Ureter (tissue), 1 donor: ENCODE results near the gene TAOK1. TPM values are rescaled to one million over a fixed set of nuclear protein-coding genes. Genes with fewer than 3 reads are reported as not detected.

Experiments
- DNase-seq: peaks from one replicate; pipeline ENCODE4 v3.0.0-alpha.2; 2020; ENCODE audit warnings: low spot score
- total RNA-seq: library from RNA; stranded (reverse); gene quantifications from one replicate; pipeline ENCODE4 v1.2.4, GENCODE V29; 2023
- donor health status: DM: yes; HTN: yes; CAD: no.

TAOK1 gene
- total RNA-seq, 1 donor from 2014 or later = 92.4 TPM

DNA sequence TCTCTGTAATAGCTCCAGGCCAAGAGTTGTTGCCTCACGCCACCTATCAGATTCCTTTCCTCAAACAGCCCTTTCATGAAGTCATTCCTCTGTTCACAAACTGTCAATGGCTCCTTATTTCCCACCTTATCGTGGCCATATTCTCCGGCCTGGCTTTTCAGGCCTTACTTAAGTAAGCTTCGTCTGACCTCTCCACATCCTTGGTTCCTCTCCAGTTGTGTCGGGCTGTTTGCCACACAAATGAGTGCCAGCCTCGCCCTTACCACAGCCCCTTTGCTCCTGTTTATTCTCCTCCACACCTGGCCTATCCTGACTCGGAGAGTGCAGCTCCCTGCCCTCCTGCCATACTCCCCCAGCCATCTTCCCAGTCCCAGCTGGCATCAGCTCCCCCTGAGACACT is 180.4 kb downstream of the TAOK1 start:
- DNase-seq = peak; percentile 38

DNA sequence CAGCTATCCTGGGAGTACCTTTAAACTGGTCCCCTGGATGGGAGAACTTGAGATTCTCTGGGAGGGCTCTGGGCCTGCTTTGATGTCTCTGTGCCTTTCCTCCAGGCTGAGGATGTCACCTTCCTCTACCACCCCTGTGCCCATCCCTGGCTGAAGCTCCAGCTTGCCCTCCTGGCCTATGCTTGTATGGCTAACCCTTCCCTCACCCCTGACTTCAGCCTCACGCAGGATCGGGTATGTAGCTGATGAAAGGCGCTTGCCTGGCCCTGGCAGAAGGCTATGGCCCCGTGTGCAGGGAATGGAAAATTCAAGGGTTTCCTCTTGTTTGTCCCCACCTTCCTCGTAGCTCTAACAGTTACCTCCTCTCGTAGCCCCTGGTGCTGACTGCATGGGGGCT is 181.3 kb downstream of the TAOK1 start:
- no peak for DNase-seq

DNA sequence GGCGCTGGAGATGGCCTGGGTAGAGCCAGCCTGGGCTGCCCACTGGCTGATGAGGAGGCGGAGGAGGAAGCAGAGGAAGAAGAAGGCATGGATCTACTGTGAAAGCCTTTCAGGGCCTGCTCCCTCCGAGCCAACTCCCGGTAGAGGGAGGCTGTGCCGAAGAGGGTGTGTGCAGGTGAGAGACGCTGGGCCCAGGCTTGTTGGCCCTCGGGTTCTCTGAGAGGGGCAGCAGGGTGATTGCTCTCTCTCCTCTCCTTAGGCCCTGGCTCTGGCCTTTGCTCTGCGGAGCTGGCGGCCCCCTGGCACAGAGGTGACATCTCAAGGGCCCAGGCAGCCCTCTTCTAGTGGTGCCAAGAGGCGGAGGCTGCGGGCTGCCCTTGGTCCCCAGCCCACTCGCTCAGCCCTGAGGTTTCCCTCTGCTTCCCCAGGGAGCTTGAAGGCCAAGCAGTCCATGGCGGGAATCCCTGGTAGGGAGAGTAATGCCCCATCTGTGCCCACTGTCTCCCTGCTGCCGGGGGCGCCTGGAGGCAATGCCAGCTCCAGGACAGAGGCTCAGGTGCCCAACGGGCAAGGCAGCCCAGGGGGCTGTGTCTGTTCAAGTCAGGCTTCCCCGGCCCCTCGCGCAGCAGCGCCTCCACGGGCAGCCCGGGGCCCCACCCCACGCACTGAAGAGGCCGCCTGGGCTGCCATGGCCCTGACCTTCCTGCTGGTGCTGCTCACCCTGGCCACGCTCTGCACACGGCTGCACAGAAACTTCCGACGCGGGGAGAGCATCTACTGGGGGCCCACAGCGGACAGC is 181.9 kb downstream of the TAOK1 start:
- DNase-seq = peak; percentile 43

DNA sequence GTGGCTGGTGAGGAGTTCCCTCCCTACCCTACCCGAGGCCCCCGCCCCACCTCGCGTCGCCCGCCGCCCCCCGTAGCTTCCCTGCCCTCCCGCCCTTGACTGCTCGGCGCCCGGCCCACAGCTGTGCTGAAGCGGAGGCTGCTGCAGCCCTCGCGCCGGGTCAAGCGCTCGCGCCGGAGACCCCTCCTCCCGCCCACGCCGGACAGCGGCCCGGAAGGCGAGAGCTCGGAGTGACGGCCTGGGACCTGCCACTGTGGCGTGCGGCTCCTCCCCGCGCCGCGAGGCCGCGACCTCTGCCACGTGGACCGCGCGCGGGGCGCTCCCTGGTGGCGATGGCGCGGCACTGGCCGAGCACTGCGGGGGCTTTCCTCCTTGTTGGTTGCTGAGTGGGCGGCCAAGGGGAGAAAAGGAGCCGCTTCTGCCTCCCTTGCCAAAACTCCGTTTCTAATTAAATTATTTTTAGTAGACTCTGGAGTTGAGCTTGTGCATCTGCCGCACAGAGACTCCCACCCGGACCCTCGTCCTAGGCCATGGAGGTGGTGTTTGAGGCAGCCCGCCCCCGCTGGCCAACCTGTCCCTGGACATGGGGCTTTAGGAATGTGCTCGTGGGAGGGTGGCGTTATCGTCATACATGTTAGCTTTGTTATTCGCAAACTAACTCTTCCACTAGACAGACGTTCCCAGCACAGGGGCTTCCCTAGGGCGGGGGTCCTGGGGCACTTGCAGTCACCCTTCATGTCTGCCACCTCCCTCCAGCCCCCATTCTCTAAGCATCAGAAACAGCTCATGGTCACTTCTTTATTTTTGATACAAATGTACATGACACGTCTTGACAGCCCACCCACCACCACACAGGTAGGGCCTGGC is 182.8 kb downstream of the TAOK1 start:
- DNase-seq = peak; percentile 52

DNA sequence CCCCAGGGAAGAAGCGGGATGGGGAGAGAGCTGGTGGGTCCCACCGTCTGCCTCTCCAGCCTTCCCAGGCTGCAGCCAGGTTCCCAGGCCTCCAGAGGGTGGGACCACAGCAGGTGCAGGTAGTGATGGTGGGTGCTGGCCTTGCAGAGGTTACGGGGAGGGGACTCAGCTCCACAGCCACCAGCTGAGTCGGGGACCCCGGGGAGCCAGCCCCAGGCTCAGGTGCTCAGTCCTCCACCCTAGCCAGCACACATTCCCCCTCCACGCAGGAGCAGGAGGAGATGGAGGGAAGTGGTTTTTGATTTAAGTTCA is 183.4 kb downstream of the TAOK1 start:
- no peak for DNase-seq

DNA sequence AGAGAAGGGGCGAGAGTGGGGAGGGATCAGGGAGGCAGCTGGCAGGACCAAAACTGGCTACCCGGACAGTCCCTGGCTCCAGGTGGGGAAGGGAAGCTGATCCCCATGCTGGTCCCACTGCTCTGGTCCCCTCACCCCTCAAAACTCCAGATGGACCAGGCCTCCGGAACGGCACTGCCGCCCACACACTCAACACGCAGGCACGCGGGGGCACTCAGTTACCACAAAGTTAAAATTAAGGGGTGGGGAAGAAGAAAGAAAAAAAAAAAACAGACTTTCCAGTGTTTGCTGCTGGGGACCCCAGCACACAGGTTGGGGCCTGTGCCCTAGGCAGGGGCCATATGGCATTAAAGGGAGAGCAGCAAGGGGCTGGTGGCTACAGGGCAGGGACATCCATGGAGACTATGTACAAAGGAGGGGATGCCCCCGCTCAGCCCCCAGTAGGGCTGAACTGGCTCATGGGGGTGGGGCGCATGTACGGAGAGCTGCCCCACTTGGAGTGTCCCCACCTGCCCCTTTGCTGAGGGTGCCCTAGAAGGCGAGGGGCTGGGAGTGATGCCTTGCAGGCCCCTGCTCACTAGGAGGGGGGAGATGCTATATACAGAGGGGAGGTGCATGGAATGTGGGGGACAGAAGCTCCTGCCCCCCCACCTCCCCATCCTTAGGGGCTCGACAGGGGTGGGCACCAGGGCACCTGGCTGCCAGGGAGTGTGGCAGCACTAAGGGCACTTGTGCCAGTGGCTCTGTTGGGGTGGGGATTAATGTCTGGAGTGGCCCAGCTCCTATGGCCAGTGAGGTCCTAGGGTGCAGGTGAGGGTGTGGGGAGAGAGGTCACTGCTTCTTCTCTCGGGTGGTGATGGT is 183.9 kb downstream of the TAOK1 start:
- no peak for DNase-seq

DNA sequence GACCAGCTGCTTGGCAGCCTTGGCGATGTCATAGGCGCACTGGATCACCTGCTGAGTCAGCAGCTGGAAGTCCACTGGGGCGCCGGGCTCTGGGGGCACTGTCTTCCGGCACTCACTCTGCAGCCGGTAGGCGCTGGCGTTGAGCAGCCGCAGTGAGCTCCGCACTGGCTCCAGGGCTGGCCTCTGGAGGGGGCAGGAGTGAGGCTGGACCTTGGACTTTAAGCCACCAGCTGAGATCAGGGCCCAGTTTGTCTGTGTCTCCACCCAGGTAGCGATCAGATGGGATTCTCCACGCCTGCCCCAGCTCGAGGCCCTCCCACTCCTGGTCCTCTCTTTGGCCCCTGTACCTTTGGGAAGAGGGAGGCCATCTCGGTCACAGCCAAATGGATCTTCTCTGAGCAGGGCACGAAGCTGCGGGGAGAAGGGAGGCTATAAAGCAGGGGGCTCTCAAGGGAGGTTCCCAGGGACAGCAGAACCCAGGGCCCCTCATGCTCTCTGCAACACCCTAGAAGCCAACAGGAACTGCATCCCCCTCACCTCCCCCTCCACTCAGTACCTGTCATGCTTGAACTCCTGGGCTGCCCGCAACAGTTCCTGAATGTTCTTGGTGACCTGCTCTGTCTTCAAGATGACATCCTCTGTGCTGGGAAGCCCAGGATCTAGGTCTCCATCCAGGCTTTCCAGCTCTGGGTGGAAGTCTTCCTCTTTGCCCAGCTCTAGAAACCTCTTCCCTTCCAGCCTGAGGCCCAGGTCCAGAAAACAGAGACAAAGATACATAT is 184.8 kb downstream of the TAOK1 start:
- DNase-seq = no peak

DNA sequence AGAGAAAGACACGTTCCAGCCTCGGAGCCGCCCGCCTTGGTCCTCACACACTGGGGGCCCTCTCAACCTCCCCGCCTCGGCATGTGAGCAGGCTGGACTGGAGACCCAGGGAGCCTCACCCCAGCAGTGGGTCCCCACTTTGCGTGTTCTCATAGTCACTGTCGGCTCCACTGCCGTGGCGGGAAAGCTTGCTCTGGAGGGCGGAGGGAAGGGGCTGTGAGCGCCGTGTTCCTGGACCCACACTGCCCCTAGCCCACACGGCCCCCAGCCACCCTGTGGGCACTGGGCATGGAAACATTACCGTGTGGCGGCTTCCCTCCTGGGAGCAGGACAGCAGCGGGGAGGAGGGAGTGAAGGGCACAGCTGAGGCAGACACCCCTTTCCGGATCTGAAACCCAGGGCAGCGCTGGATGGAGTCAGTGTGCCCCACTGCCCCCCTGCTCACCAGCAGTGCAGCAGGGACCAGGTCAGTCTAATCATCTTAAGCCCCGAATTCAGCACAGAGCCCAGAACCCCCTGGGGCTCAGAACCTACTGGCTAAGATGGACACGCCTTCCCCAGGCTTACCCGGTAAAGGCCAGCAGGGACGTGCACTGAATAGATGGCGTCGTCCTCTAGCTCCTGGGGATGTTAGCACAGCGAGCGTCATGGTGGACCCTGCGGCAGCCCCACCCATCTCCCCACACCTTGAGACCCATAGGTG is 185.5 kb downstream of the TAOK1 start:
- DNase-seq = no peak

DNA sequence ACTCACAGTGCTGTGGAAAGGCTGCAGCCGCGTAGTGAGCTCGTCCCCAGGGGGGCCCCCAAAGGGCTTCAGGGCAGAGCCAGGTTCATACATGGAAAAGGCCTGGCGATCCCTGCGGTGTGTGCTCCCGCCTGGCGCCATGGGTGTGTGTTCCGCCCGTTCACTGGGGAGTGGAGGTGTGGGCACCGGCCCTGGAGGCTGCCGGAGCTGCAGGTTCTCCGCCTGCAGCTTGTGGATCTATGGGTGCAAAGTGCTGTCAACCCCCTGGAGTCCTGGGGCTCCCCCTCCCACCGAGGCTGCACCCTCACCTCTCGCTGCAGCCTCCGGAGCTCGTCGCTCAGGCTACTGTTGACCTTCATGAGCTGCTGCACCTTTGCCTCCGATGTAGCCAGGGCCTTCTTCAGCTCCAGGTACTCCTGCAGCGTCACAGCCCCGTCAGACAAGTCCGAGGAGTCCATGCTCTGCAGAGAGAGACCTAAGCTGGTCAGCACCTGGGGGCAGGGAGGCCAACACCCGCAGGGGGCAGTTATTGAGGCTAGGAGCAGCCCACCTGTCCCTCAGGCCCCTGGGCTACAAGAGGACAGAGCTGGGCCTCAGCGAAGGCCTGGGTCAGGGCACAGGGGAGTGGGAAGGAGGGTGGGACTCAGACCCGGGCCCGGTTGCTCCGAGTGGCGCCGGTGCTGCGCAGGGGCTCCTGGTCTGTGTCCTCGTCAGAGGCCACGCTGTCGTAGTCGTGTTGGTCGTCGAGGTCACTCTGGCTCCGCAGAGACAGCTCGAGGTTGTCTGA is 186.2 kb downstream of the TAOK1 start:
- DNase-seq = no peak

DNA sequence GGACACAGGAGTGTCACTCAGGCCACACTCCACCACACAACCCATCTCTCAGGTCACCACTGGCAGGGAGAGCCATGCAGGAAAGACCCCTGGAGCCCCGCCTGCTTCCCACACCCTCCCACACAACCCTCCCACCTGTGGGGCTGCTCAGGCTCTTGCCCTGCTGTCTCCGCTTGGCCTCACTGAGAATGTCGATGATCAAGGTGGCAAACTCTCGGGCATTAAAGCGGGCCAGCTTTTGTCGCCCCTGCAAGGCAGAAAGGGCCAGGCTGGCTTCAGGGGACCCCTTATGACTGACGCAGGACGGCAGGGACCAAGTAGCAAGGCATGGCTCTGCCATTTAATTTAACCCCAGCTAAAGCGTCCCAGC is 186.8 kb downstream of the TAOK1 start:
- DNase-seq = no peak

DNA sequence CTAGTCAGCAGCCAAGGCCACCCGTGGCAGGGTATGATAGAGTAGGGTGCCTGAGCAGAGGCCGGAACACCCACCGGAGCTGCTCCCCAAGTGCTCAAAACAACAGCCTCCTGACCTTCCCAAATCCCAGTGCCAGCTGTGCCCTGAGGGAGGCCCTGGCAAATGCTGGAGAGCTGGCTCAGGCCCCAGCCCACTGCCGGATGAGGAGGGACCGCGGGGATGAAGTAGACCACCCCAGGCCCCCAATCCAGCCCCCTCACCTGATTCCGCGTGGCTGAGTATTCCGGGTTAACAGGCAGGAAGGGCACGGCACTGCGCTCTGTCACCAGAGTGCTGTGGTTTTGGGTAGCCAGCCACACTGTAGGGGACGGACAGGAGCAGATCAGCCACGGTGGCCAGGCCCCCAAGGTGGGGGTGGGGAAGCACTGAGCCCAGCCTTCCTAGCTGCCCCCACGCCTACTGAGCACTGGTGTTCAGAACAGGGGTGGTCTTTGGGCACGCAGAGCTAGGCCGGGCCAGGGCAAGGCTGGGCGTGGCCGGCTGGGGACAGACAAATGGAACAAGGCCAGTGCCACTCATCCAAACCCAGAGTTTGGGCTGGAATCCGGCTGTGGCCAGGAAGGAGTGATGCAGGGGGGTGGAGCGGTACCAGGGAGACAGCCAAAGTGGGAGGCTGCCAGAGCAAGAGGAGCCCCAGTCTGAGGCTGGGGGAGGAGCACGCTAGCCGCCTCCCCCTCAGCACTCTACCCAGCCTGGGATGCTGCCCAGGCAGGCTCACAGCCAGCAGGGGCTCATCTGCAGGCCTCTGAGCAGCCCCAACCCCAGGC is 187.4 kb downstream of the TAOK1 start:
- DNase-seq = no peak

DNA sequence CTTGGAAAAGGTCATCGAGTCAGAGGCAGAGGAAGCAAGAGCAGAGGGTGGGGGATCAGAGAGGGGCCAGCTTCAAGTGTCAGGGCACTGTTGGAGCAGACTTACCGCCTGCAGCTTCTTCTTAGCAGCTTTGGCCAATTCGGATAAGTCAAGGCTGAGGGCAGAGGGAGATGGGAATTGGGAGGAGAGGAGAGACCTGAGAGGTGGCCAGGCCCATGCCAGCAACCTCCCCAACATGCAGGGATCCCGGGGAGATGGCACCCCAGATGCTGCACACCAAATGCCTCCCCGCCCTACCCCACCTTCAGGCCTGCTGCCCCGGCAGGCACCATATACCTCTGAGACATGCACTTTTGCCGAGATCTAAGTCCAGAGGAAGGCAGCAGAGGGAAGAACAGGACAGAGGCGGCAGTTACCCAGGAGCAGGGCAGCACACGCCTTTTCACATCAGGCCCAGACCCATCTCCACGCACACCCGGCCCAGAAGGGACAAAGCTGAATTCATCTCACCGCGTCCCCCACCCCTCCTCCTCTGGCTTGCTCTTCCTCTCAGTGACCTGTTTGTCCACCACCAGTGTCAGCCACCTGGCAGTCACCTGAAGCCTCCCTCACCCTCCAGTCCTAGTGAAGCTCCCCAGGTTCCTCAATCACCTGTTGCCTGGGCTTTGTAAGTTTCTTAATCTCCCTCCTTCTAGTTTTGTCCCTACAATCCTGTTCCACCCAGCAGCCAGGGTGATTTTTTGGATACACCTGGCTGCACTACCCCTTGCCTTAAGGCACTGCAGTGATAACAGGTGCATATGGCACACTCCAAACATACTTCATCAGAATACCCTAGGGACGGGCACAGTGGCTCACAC is 188.7 kb downstream of the TAOK1 start:
- no peak for DNase-seq

DNA sequence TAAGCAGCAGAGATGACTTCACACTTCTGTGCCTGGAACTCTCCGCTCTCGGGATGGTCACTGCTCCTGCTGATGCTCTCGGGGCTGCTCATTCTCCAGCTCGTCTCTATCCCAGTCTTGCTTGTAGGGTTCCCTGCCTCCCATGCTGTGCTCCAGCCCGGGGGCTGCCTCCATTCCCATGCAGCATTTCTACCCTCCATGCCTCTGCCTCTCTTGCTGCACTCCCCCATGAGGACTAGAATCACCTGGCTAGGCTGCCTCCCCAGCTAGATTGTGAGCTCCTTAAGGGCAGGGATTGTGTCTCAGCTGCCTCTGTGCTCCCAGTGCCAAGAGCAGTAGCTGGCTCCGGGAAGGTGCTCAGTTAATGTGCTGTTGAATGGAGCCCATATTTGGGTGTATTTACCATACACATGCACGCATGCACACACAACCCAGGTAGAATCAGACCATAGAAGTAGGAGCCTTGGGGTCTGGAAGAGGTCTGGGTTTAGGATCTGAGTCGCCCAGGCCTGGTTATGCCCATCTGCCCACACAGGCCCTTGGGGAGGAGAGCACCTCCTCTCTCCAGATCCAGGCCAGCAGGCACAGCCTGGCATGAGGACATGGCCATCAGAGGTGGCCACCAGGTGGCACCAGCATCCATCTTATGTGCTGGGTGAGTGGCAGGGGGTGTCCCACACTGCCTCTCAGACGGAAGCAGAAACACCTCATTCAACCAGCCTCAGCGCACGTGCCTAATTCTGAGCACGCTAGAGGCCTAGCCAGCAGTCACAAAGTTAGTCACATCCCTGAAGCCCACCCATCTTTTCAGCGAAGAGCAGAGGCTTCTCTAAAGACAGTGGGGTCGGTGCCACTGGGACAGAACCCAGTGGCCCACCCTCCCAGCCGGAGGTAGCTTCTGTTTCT is 190.0 kb downstream of the TAOK1 start:
- peak; percentile 87 for DNase-seq

DNA sequence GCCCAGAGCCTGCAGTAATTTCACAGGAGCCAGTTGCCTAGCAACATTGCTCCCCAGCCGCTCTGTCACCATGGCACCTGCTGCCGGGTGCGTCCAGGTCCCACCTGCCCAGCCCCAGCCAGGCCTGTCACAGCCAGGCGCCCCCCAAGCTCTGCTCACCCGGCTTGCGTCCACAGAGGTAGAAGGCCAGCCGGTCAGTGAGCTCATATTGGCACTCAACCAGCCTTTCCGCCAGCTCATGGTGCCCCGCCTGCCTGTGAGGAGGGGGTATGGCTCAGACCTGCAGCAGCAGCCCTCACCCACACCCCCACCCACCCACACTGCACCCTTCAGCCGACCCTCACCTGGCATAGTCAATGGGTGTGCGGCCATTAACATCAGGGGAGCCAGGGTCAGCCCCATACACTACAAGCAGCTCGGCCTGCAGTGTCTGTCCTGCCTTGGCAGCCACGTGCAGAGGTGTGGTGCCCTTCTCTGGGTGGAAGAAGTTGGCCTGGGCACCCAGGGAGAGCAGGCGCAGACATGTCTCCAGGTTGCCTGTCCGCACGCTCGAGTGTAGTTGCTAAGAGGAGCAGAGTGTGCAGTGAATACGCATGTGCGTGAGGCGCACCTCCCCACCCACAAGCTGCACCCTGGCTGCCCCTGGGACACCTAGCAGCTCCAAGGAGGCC is 191.6 kb downstream of the TAOK1 start:
- DNase-seq = no peak

DNA sequence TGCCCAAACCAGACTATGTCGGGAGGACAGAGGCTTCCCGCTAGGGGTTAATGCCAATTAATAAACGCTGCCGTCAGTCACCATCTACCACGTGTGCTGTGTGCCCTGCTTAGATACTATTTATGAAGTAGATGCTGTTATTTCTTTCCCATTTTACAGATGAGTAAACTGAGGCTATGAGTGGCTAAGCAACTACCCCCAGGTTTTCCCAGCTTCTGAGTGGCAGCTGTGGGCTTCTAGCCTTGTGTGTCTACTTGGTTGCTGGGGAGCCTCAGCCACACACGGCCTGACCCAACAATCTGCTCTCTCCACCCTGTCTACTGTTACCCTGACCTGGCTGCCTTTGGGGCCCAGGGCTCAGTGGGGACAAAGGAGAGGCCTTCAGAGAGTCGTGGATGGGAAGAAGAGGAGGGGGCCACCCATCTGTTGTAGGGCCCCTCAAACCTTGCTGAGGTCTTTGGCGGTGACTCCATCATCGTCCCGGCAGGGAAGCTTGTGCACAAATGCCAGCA is 192.1 kb downstream of the TAOK1 start:
- no peak for DNase-seq

DNA sequence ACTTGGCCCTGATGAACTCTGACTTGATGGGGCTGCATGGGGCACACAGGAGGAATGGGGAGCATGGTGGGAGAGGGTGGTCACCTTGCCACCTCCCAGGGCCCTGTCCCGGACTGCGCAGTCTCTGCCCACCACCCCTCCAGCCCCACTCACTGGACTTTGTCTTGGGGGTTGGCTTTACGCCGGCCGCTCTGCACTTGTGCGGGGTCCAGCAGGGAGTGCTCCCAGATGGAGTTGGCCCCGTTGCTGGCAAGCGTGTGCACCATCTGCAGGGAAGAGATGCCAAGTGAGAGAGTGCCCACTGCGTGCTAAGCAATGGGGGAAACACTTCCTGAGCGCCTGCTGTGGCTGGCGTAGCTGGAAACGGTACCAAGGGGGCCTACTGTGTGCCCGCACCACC is 192.6 kb downstream of the TAOK1 start:
- no peak for DNase-seq
